Loucy (cell line): ENCODE measurements around the gene AMN.

Experiments
- H2AFZ ChIP-seq: fragments of 200-600 bp; sonication (generic); 2 replicates; pipeline ENCODE4 v1.6.0; 2016; ENCODE audit warnings: antibody characterized with exemption, mild to moderate bottlenecking, low read length, moderate library complexity
- H3F3A ChIP-seq: fragments of 200-600 bp; 2 replicates; pipeline ENCODE4 v1.6.0; 2016; ENCODE audit warnings: antibody characterized with exemption, low read depth, mild to moderate bottlenecking
- H3K27me3 ChIP-seq: fragments of 200-600 bp; sonication (generic); 2 replicates; pipeline ENCODE4 v1.6.1; 2014; ENCODE audit warnings: low read length, mild to moderate bottlenecking; ENCODE audit not compliant: insufficient read depth, poor library complexity, severe bottlenecking
- H3K36me3 ChIP-seq: fragments of 200-600 bp; sonication (generic); 2 replicates; pipeline ENCODE4 v1.6.1; 2016; ENCODE audit warnings: low read length; ENCODE audit not compliant: insufficient read depth
- H3K4me1 ChIP-seq: fragments of 200-600 bp; sonication (generic); 2 replicates; pipeline ENCODE4 v1.5.1; 2014; ENCODE audit warnings: low read length, mild to moderate bottlenecking; ENCODE audit not compliant: insufficient read depth, poor library complexity, severe bottlenecking
- H3K4me2 ChIP-seq: fragments of 200-600 bp; sonication (generic); 2 replicates; pipeline ENCODE4 v1.6.0; 2014; ENCODE audit warnings: antibody characterized with exemption, low read length, low read depth, mild to moderate bottlenecking; ENCODE audit not compliant: poor library complexity, severe bottlenecking
- H3K4me3 ChIP-seq: fragments of 200-600 bp; sonication (generic); 2 replicates; pipeline ENCODE4 v1.5.1; 2014; ENCODE audit warnings: low read length, mild to moderate bottlenecking, mixed read lengths; ENCODE audit not compliant: poor library complexity, severe bottlenecking
- H3K79me2 ChIP-seq: fragments of 200-600 bp; sonication (generic); 2 replicates; pipeline ENCODE4 v1.6.1; 2014; ENCODE audit warnings: low read length; ENCODE audit not compliant: insufficient read depth
- H3K9ac ChIP-seq: fragments of 200-600 bp; sonication (generic); 2 replicates; pipeline ENCODE4 v1.6.0; 2014; ENCODE audit warnings: mild to moderate bottlenecking, low read depth, low read length, moderate library complexity; ENCODE audit not compliant: poor library complexity, severe bottlenecking
- H3K9me2 ChIP-seq: fragments of 200-600 bp; sonication (generic); replicated peaks from 2 replicates; pipeline ENCODE4 v1.6.1; 2016; ENCODE audit warnings: low read depth, low read length, mixed read lengths
- H3K9me3 ChIP-seq: fragments of 200-600 bp; sonication (generic); 2 replicates; pipeline ENCODE4 v1.6.1; 2014; ENCODE audit warnings: mild to moderate bottlenecking, antibody characterized with exemption, low read length, low read depth; ENCODE audit not compliant: insufficient read depth
- H4K20me1 ChIP-seq: fragments of 200-600 bp; sonication (generic); 2 replicates; pipeline ENCODE4 v1.6.0; 2014; ENCODE audit warnings: antibody characterized with exemption, low read length, mild to moderate bottlenecking; ENCODE audit not compliant: insufficient read depth, poor library complexity, severe bottlenecking
- EZH2phosphoT487 ChIP-seq: fragments of 200-600 bp; IDR thresholded peaks from 2 replicates; pipeline ENCODE4 v1.6.1; 2018; ENCODE audit warnings: antibody characterized with exemption, mild to moderate bottlenecking, moderate library complexity, borderline replicate concordance
- TF ChIP-seq, protein P1 (sequence below): fragments of 200-600 bp; sonication (generic); conservative IDR thresholded peaks from 2 replicates; pipeline ENCODE4 v1.5.1; 2014; ENCODE audit warnings: mild to moderate bottlenecking, antibody characterized with exemption, low read length

The AMN gene

DNA sequence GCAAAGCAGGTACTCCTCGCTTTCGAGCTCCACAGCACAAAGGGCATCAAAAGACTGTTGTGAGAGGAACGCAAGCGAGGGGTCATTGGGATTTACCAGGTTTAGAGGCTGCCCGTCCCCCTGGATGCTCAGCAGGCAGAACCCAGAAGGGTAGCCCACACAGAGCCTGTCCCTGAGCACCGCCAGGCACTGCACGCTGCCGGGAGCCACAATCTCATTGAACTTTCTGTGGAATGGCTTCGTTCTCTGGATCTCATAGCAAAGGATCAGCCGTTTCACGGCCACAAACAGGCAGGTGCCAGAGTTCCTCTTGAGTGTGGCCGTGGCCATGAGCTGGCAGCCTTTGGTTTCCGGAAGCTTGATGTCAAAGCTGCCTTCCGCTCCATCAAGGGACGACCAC is 21.5 kb downstream of the AMN start:
- Histone ChIP-seq H3K9me3 (no peaks in the 10 kb centered on the region), H3K4me2 (no peak overlapping the region), H3K4me1 (peaks cover 4% of the 10 kb centered on the region), H4K20me1 (no peaks in the 10 kb centered on the region), H3K4me3 (no peak overlapping the region), H3F3A (no peaks in the 10 kb centered on the region), H3K9me2 (no peaks in the 10 kb centered on the region), H2AFZ (no peak overlapping the region), H3K27me3 (no peaks in the 10 kb centered on the region), H3K79me2 (no peaks in the 10 kb centered on the region), H3K9ac (no peak overlapping the region), H3K36me3 (no peaks in the 10 kb centered on the region)
- TF ChIP-seq EZH2phosphoT487: no peak
- TF ChIP-seq, protein P1, sequence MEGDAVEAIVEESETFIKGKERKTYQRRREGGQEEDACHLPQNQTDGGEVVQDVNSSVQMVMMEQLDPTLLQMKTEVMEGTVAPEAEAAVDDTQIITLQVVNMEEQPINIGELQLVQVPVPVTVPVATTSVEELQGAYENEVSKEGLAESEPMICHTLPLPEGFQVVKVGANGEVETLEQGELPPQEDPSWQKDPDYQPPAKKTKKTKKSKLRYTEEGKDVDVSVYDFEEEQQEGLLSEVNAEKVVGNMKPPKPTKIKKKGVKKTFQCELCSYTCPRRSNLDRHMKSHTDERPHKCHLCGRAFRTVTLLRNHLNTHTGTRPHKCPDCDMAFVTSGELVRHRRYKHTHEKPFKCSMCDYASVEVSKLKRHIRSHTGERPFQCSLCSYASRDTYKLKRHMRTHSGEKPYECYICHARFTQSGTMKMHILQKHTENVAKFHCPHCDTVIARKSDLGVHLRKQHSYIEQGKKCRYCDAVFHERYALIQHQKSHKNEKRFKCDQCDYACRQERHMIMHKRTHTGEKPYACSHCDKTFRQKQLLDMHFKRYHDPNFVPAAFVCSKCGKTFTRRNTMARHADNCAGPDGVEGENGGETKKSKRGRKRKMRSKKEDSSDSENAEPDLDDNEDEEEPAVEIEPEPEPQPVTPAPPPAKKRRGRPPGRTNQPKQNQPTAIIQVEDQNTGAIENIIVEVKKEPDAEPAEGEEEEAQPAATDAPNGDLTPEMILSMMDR: no peak

DNA sequence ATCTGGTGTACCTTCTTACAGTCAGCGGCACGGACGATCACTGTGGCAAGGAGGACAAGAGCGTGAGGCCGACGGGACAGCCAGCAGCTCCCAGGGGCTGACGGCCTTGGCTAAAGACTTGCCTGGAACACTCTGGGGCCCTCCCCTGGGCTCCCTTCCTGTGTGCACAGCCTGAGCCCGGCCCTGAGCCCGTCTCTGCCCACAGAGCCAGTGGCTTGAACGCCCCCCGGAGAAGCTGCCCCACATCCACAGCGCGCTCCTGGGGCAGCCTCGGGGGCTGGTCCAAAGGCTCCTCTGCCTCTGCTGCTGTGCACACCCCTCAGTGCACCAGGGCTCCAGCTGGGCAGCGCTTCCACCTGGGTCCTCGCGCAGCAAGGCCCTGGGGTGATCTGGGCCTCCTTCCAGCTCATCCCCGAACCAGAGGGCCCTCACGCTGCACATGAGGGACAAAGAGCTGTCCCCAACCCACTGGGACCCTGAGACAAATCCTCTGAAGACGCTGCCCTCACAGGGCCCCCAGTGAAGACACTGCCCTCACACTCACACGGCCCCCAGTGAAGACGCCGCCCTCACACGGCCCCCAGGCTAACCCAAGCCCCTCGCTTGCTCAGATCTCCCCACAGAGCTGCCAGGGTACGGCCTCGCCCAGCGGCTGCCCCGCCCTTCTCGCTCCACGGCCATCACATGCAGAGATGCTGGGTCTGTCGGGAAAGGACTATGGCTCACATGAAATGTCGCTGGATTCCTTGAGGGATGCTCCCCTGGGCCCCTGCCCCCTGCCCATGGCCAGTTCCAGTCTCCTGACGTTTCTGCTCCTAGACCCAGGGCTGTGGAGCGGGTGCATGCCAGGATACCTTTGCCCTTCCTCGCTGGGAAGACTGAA is 22.2 kb downstream of the AMN start:
- H4K20me1 ChIP-seq: no peaks in the 10 kb centered on the region
- H3K4me3 ChIP-seq: no peak overlapping the region
- no peak overlapping the region for H3K4me2 ChIP-seq
- H3K9me3 ChIP-seq: no peaks in the 10 kb centered on the region
- H3K4me1 ChIP-seq: peaks cover 8% of the 10 kb centered on the region
- H3K27me3 ChIP-seq: no peaks in the 10 kb centered on the region
- no peak for TF ChIP-seq EZH2phosphoT487
- TF ChIP-seq, protein P1: no peak
- no peaks in the 10 kb centered on the region for H3K36me3 ChIP-seq
- no peaks in the 10 kb centered on the region for H3K79me2 ChIP-seq
- no peak overlapping the region for H3K9ac ChIP-seq
- H3K9me2 ChIP-seq: no peaks in the 10 kb centered on the region
- no peaks in the 10 kb centered on the region for H3F3A ChIP-seq
- no peak overlapping the region for H2AFZ ChIP-seq

DNA sequence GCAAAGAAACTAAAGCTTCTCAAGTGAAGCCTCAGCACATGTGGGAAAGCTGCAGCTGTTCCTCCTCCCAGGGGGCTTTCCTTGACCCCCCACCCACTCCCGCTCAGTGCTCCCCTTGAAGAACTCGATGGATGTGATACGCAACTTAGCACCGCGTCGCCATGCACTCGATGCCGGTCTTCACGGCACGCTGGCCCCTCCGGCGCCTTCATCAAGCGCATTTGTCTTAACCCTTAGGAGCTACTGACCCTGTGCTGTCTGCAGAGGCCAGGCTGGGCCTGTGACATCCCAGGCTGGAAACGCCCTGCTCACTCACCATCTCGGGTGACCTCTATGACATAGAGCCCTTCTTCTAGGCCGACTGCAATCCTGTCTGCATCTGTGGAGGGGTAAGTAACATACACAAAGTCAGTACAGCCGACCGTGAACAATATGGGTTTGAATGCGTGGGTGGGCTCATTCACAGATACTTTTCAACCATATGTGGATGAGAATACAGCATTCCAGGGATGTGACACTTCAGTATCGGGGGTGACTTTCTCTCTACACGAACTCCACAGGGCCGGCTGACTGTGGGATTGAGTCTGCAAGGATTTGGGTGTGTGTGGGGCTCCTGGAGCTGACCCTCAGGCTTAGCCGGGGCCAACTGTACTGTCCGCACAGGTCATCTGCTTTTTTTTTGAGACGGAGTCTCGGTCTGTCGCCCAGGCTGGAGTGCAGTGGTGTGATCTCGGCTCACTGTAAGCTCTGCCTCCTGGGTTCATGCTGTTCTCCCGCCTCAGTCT is 23.1 kb downstream of the AMN start:
- Histone ChIP-seq H3K4me2 (no peak overlapping the region), H3K79me2 (no peaks in the 10 kb centered on the region), H3K36me3 (no peaks in the 10 kb centered on the region), H3K9ac (no peak overlapping the region), H3F3A (no peaks in the 10 kb centered on the region), H2AFZ (no peak overlapping the region), H3K9me2 (no peaks in the 10 kb centered on the region), H4K20me1 (no peaks in the 10 kb centered on the region), H3K4me1 (peaks cover 8% of the 10 kb centered on the region), H3K27me3 (no peaks in the 10 kb centered on the region), H3K4me3 (no peak overlapping the region), H3K9me3 (no peaks in the 10 kb centered on the region)
- TF ChIP-seq, protein P1: no peak
- no peak for TF ChIP-seq EZH2phosphoT487
